ENCODE data around the gene DEFB131B.

GRCh38 chr11:71930556-71931244 lies 52.4 kb downstream of the DEFB131B start:
- TF ChIP-seq CTCF (conservative IDR thresholded peaks at IDR 0.05; ENCODE audit: low read length) (no peak), EZH2phosphoT487 (IDR thresholded peaks at IDR 0.05; ENCODE audit: borderline replicate concordance) (no peak)

All from Loucy (cell line).